Gastroesophageal sphincter (tissue), 4 donors: ENCODE measurements around the gene PNLIPRP3. TPM values are rescaled to one million over a fixed set of nuclear protein-coding genes. Genes with fewer than 3 reads are reported as not detected.
"Not testable (repeated sequence)": the region's sequence is repeated elsewhere in the genome, so short reads cannot be mapped to it uniquely, and the experiment has no call there.

ENCODE experiments used
- ATAC-seq: fragments of 150-250 bp; one replicate; pipeline ENCODE4 v1.9.1; 2016; ENCODE audit warnings: mild to moderate bottlenecking, moderate library complexity
- H3K27ac ChIP-seq, 4 donors: fragments of 200-600 bp; sonication (generic) in 3 of 4; 1 replicate in 3 of 4; 2 replicates in 1 of 4; pipeline ENCODE4 v1.5.1; 2016 to 2019
- H3K27me3 ChIP-seq: fragments of 200-600 bp; sonication (generic); one replicate; pipeline ENCODE4 v1.5.1; 2019
- H3K36me3 ChIP-seq, 2 donors: fragments of 200-600 bp; sonication (generic); one replicate each; pipeline ENCODE4 v1.5.1; 2019; ENCODE audit warnings: control low read depth in 1 of 2
- H3K4me1 ChIP-seq, 3 donors: fragments of 200-600 bp; sonication (generic); 1 replicate in 2 of 3; 2 replicates in 1 of 3; pipeline ENCODE4 v1.5.1; 2016 to 2019; ENCODE audit warnings: control low read depth in 2 of 3
- H3K4me3 ChIP-seq, 2 donors: fragments of 200-600 bp; sonication (generic); one replicate each; pipeline ENCODE4 v1.5.1; 2019; ENCODE audit warnings: mild to moderate bottlenecking in 1 of 2, moderate library complexity in 1 of 2
- H3K9me3 ChIP-seq, 3 donors: fragments of 200-600 bp; sonication (generic); one replicate each; pipeline ENCODE4 v1.5.1; 2017 to 2019; ENCODE audit warnings: control low read depth in 2 of 3
- EP300 ChIP-seq: sonication (generic); formaldehyde crosslinking; IDR thresholded peaks from one replicate; pipeline ENCODE4 v1.6.1; 2017; ENCODE audit warnings: antibody characterized with exemption, mild to moderate bottlenecking
- POLR2A ChIP-seq, 2 donors: fragments of 450-650 bp; IDR thresholded peaks; one replicate each; pipeline ENCODE4 v1.6.1; 2017; ENCODE audit warnings: antibody characterized with exemption in 2 of 2, mild to moderate bottlenecking in 2 of 2, moderate library complexity in 1 of 2
- POLR2AphosphoS5 ChIP-seq: sonication (generic); formaldehyde crosslinking; IDR thresholded peaks from one replicate; pipeline ENCODE4 v1.6.1; 2017; ENCODE audit warnings: antibody characterized with exemption
- WGBS, 2 donors: methylation state at CpG; one replicate each; pipeline ENCODE4 v1.1.5; 2018; ENCODE audit warnings: low coverage in 1 of 2; 5-methylcytosine and 5-hydroxymethylcytosine counted together
- total RNA-seq, 4 donors: library from RNA; depleted of rRNA; stranded (reverse); fragments of >200 nt; gene quantifications; one replicate each; pipeline ENCODE4 v1.1.0, GENCODE V29; 2016
- TF ChIP-seq, protein P1 (sequence below), 4 experiments: fragments of 200-600 bp in 2 of 4; fragments of 450-650 bp in 2 of 4; sonication (generic) in 1 of 4; IDR thresholded peaks; one replicate each; pipeline ENCODE4 v1.5.1; 2017 to 2019; ENCODE audit warnings: antibody characterized with exemption in 4 of 4, mild to moderate bottlenecking in 2 of 4, moderate library complexity in 2 of 4

PNLIPRP3 gene
- total RNA-seq, result under 1 TPM in 1 of 4 donors, not detected in 3; 0.30 TPM

DNA sequence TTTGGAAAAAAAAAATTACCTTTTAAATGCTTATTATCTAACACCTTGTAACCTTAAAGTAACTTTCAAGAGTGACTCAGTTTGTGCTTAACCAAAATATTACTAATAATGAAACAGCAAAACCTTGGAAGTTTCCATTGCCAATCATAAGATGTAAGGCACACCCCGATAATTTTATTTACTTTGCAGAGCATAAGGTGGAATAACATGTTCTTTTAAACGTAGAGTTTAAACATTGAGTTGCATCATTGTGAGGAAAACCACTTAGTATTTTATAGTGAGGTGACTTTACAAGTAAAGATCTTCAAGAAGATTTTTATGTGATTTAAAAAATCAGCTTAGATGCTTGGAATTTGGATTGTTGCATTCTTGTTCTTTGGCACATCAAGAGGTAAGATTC is at the start of gene PNLIPRP3:
TSS of gene PNLIPRP3 (plus strand) at position 177 of the 400 bp plus-strand sequence. CDS start at position 343, 166 bp downstream.
- Histone ChIP-seq H3K4me1 (no peaks in the 10 kb centered on the region), H3K9me3 (no peaks in the 10 kb centered on the region), H3K27ac (no peak within 1 kb of the TSS), H3K4me3 (no peak within 1 kb of the TSS), H3K36me3 (no peaks in the 10 kb centered on the region), H3K27me3 (no peaks in the 10 kb centered on the region)
- ATAC-seq, result no peak
- TF ChIP-seq POLR2AphosphoS5 (no peak), EP300 (no peak), POLR2A (IDR thresholded peaks at IDR 0.05) (no peak)
- TF ChIP-seq, protein P1, sequence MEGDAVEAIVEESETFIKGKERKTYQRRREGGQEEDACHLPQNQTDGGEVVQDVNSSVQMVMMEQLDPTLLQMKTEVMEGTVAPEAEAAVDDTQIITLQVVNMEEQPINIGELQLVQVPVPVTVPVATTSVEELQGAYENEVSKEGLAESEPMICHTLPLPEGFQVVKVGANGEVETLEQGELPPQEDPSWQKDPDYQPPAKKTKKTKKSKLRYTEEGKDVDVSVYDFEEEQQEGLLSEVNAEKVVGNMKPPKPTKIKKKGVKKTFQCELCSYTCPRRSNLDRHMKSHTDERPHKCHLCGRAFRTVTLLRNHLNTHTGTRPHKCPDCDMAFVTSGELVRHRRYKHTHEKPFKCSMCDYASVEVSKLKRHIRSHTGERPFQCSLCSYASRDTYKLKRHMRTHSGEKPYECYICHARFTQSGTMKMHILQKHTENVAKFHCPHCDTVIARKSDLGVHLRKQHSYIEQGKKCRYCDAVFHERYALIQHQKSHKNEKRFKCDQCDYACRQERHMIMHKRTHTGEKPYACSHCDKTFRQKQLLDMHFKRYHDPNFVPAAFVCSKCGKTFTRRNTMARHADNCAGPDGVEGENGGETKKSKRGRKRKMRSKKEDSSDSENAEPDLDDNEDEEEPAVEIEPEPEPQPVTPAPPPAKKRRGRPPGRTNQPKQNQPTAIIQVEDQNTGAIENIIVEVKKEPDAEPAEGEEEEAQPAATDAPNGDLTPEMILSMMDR (IDR thresholded peaks at IDR 0.05), result no peak
- WGBS, 2 donors, result 78 to 81% methylated on average over 2 of the region's 2 CpGs

DNA sequence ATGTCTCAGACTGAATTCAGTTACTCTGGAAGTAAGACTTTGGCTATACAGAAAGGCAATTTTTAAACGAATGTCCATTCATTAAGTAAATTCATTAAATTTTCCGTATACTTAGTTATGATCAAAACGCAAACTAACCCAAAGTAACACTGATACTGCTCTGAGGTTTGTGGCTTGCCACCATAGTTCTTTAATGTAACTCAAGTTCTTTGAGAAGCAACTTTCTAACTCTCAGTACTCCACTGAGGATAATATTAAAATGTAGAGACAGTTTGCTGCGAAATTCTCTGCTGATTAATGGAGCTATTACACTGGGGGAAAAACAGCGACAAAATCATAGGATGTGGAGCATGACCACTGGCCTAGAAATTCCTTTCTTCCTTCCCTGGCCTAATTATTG is 45.4 kb upstream of the PNLIPRP3 start:
- no peaks in the 10 kb centered on the region for H3K27me3 ChIP-seq
- WGBS, 2 donors, result 75 to 88% methylated on average over 5 of the region's 5 CpGs
- no peak for ATAC-seq
- no peaks in the 10 kb centered on the region for H3K4me1 ChIP-seq
- TF ChIP-seq EP300 (no peak), POLR2AphosphoS5 (no peak), POLR2A (IDR thresholded peaks at IDR 0.05) (no peak)
- TF ChIP-seq, protein P1 (IDR thresholded peaks at IDR 0.05), result no peak
- no peak overlapping the region for H3K4me3 ChIP-seq
- no peaks in the 10 kb centered on the region for H3K36me3 ChIP-seq
- no peaks in the 10 kb centered on the region for H3K9me3 ChIP-seq
- no peak overlapping the region for H3K27ac ChIP-seq

DNA sequence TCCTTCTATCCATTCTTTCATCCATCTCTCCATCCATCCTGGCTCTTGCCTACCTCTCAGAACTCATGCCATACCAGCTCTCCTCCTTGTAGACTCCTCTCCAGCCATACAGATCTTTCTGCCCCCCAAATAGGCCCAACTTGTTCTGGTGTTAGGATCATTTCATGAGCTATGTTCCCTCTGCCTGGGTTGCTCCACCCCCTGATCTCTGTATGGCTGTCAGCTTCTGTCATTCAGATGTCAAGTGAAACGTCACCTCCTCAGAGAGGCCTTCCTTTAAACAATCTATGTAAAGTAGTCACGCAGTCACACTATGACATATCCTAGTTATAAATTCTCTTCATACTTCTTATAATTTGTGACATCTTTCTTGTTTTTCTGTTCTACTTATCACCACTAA is 42.3 kb upstream of the PNLIPRP3 start:
- H3K27ac ChIP-seq, result no peak overlapping the region
- TF ChIP-seq POLR2A (IDR thresholded peaks at IDR 0.05) (no peak), EP300 (no peak), POLR2AphosphoS5 (no peak)
- H3K4me1 ChIP-seq, result no peaks in the 10 kb centered on the region
- WGBS, 2 donors, result 83% methylated on average over 2 of the region's 2 CpGs; no CpG with 5 or more reads in 1 of the 2 donors
- H3K27me3 ChIP-seq, result no peaks in the 10 kb centered on the region
- no peak for ATAC-seq
- H3K4me3 ChIP-seq, result no peak overlapping the region
- no peaks in the 10 kb centered on the region for H3K36me3 ChIP-seq
- no peaks in the 10 kb centered on the region for H3K9me3 ChIP-seq

DNA sequence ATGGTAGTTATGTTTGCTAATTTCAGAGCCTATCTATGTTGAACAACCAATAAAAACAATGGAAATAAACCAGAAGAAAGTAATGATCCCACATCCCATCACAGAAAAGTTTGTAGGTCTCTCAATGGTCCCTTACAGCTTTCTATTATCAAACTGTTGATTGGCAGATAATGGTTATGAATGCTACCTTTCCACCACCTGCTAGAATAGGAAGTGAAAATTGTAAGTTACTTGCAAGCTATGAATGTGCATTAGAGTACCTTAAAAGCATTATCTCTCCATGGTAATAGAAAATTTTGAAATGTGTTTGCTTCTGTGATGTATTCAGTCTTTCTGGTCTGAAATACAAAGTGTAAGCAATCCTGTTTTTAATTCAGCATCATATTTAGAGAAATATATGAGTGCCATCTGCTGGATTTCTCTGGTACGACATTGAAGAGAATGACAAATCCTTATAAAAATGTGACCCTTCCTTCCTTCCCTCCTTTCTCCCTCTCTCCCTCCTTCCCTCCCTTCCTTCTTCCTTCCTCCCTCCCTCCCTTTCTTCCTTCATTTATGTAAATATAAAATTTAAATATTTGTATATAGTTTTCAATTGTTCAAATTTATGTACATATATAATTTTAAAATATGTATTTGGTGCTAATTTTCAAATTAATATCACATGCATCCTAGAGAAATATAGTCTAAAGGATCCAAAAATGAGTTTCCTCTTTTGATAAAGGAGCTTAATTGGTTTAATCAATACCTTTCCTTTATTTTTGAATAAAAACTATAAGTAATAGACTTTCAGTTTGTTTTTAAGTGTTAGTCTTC is 41.4 kb upstream of the PNLIPRP3 start:
- Histone ChIP-seq H3K27me3 (no peaks in the 10 kb centered on the region), H3K27ac (no peak overlapping the region), H3K4me1 (no peaks in the 10 kb centered on the region), H3K9me3 (no peaks in the 10 kb centered on the region), H3K4me3 (no peak overlapping the region), H3K36me3 (no peaks in the 10 kb centered on the region)
- 0% methylated on average over 1 of the region's 1 CpG for WGBS, 2 donors
- TF ChIP-seq POLR2A (IDR thresholded peaks at IDR 0.05) (no peak), EP300 (no peak), POLR2AphosphoS5 (no peak)
- TF ChIP-seq, protein P1 (IDR thresholded peaks at IDR 0.05), result peak; percentile 15 to 52 (median 40)
- no peak for ATAC-seq

DNA sequence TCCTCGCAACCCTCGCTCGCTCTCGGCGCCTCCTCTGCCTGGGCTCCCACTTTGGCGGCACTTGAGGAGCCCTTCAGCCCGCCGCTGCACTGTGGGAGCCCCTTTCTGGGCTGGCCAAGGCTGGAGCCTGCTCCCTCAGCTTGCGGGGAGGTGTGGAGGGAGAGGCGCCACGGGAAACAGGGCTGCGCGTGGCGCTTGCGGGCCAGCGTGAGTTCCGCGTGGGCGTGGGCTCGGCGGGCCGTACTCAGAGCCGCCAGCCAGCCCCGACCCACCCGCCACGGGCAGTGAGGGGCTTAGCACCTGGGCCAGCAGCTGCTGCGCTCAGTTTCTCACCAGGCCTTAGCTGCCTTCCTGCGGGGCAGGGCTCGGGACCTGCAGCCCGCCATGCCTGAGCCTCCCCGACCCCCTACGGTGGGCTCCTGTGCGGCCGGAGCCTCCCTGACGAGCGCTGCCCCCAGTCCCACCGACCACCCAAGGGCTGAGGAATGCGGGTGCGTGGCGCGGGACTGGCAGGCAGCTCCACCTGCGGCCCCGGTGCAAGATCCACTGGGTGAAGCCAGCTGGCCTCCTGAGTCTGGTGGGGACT is 34.3 kb upstream of the PNLIPRP3 start:
- not testable (repeated sequence) for H3K4me3 ChIP-seq, H3K27me3 ChIP-seq, H3K4me1 ChIP-seq, ATAC-seq, H3K9me3 ChIP-seq, H3K36me3 ChIP-seq, H3K27ac ChIP-seq
- WGBS, 2 donors, result 97% methylated on average over 6 to 11 of the region's 43 CpGs
